ENCODE measurements around the gene SSX2IP.
"Not testable (repeated sequence)": the region's sequence is repeated elsewhere in the genome, so short reads cannot be mapped to it uniquely, and the experiment has no call there.

The SSX2IP gene

DNA sequence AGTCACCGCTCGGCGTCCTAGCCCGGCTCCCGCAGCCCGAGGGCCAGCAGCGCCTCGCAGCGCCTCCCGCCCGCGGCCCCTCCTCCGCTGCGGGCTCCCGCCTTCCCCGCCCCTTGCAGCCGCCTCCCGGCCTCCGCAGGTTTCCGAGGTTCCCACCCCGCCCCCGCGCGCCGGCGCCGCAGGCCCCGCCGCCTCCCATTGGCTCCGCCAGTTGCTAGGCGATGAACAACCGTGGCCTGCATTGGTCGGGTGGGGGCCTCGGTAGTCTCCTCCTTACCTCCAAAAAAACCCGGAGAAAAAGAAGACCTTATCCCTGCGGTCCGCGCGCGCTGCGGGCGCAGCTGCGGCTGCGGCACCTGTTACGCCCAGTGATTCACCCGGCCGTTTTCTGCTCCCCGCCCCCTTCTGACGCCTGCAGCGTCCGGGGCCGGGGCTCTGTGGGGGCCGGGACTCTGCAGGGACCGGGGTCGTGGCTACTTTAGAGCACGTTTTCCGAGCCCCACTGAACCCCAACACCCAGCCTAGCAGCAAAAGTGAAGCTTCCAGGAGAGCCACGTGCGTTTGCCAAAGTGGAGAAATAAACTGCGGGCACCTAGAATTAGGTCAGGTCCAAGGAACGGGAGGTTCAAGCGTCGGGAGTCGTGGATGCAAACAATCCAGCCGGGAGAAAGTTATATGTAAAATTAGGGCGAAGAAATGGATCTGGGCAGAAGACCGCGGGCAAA is at the start of gene SSX2IP:
Gene SSX2IP (minus strand): TSS at position 65 of the 725 bp plus-strand sequence. CDS start 19,242 bp downstream, outside the sequence.
- DNase-seq = peak; percentile 81 to 91

GRCh38 chr1:84738237-84738636 is 48.0 kb upstream of the SSX2IP start:
- no peak for DNase-seq

DNA sequence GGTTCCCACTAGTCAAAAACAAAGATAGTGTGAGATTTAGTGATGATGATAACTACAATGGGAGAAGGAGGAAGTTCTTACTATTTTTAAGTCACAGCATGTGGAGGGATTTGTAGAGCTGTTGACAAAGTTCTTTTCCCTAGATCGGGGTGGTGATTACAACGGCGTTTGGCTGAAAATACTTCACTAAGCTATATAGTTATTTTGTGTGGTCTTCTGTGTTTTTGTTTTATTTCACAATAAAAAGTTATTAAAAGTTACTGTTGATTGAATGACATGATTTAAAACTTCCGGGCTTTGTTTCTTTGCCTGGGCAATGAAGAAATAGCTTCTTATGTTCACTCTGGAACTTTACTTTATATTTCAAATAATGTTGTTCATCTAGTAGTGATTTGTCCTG is 47.3 kb upstream of the SSX2IP start:
- DNase-seq = no peak

DNA sequence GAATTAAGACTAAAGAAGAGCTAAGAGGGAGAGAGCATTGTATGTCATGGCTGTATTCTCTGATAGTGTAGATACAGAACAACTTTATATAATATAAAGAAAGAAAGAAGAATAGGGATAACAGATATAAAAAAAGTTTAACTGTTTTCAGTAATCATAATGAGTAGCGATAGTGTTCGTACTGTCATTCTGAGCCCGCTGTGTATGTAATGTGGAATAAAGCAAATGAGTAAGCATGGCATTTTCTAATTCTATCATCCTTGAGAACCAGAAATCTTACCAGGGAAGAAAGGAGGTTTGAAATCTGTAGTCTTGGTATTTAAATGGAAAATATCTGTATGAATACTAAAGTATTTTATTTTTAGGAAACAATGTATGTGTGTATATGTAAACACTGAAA is 46.7 kb upstream of the SSX2IP start:
- no peak for DNase-seq

- DNase-seq = no peak
Measured at GRCh38 chr1:84736445-84736844, 46.2 kb upstream of the SSX2IP start.

DNA sequence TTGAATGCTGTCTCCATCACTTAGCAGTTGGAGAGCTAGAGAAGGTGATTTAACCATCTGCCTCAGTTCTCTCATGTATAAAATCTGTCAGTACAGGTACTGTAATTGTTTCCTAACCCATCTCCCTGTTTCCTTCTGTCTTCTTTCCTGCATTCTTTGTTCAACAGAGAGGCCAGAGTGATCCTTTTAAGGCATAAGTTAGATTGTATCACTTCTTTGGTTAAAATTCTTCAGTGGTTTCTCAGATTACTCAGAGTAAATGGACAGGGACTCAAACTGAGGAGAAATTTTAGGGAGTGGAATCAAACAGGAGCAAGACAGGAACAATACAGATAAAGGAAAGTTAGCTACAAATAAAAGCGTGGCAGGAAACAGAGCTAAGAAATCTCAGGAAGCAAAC is 45.2 kb upstream of the SSX2IP start:
- DNase-seq = no peak

DNA sequence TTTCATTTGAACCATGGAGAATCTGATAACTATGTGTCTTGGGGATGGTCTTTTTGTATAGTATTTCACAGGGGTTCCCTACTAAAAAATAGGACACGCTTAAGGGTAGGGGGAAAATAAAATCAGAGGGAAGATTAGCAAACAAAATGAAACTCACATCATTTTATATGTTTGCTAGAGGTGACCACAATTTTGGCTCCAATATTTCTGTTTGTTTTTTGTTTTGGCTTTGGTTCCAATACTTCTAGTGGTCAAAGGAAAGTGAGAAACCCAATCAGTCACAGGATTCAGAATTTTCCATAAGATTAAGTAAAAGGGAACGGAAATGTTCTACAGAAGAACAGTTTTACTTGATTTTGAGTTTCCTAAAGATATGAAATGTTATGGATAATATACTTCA is 42.3 kb upstream of the SSX2IP start:
- no peak for DNase-seq

DNA sequence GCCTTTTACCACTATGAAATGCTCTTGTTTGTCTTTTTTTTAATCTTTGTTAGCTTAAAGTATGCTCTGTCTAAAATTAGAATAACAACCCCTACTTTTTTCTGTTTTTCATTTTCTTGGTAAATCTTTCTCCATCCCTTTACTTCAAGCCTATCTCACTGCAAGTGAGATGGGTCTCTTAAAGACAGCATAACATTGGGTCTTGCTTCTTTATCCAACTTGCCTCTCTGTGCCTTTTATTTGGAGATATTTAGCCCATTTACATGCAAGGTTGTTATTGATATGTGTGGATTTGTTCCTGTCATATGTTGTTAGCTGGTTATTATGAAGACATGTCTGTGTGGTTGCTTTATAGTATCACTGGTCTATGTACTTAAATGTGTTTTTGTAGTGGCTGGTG is 41.3 kb upstream of the SSX2IP start:
- DNase-seq = no peak

- DNase-seq = not testable (repeated sequence)
Measured at GRCh38 chr1:84727711-84728110, 37.5 kb upstream of the SSX2IP start.

- DNase-seq = no peak
Measured at GRCh38 chr1:84726593-84727499, 36.6 kb upstream of the SSX2IP start.

GRCh38 chr1:84724128-84724860 is 34.0 kb upstream of the SSX2IP start:
- no peak for DNase-seq

GRCh38 chr1:84722794-84723193 is 32.5 kb upstream of the SSX2IP start:
- no peak for DNase-seq

GRCh38 chr1:84721872-84722271 is 31.6 kb upstream of the SSX2IP start:
- not testable (repeated sequence) for DNase-seq

GRCh38 chr1:84721152-84721551 is 30.9 kb upstream of the SSX2IP start:
- DNase-seq = no peak

DNA sequence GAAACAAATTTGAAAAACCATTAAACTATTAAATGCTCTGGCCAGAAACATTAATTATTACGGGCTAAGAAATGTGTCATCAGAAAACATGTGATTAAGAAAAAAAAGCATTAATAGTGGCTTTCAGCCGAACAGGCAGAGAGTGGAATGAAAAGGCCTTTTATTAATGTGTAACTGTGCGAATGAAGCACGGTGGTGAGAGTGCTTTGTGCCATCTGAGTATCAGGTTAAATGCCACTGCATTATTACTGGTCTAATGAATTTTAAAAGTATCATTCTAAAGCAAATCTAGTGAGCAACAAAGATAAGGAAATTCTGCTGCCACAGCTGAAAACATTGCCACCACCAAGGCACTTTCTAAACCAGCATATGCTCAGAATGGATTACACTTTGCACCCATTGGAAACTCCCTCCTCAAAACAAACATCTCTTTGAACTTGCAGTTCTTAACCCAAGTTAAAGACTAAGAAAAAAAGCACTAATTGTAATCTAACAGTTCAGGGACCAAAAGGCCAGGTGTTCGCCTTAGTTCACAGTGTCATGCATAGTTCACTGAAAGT is 30.0 kb upstream of the SSX2IP start:
- DNase-seq = no peak

GRCh38 chr1:84719543-84720217 is 29.4 kb upstream of the SSX2IP start:
- no peak for DNase-seq

GRCh38 chr1:84715342-84716019 is 25.2 kb upstream of the SSX2IP start:
- no peak for DNase-seq

DNA sequence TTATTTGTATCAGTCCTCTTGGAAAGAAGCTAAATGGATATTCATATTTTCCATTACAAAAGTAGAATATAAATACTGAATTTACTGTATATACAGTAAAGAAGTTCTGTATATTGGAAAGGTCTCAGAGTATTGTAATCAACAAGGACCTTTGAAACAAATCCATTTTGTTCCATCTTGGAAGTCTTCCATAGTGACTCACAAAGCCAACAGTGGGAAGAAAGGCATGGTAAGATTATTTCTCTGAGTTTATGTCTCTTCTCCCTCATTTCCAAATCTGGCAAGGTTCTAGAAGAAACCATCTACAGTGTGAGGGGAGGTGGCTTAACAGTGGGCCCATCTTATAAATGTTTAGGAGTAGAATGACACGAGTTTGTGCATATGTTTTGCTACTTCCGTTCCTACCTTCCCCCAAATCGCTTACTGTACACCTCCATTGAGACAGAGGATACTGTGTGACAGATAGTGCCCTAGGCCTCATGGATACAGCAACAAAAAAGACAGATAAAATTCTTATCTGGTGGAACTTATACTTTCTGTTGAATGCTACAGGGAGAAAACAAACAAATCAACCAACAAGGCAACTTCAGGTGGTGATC is 22.1 kb upstream of the SSX2IP start:
- no peak for DNase-seq

- DNase-seq = no peak
Measured at GRCh38 chr1:84711869-84712268, 21.6 kb upstream of the SSX2IP start.

DNA sequence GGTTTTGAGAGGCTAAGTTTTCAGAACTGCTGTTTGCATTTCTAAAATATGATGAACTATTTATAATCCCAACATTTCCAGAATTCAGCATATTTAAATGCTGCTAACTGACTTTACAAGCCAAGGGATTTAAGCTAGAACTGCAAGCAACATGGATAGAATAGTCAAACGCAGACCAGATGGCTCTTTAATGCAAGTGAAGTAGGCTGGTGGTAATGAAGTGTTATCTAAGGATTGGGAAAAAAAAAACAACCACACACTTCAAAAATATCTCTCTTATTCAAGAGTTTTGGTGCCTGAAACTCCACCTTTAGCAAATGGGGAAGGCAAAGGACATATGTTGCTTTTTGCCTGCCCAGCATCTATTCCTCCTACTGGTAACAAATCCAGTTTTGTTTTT is 20.9 kb upstream of the SSX2IP start:
- DNase-seq = no peak

DNA sequence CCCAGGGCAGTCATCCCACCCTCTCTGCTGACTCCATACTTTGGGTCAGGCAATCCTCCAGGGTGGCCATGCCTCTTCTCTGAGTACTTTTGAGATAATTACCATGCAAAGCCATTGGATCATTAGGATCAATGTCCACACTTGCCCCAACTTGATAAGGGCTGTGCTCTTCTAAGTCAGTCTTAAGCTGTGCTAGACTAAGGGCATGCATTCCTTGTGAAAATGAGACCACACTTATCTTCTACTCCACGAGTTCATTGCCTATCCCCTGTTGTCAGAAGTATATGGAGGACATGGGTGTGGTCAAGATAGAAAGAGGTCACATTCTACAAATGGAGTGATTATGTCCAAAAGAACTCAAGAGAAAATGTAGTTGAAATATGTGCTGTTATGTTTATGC is 18.9 kb upstream of the SSX2IP start:
- DNase-seq = no peak

Measured in AML-193 (cell line).